ENCODE measurements around the gene PPP3CA.
"Not testable (repeated sequence)": the region's sequence is repeated elsewhere in the genome, so short reads cannot be mapped to it uniquely, and the experiment has no call there.

PPP3CA gene

GRCh38 chr4:101211146-101211553, 136.2 kb downstream of the PPP3CA start:
- DNase-seq (ENCODE audit: low read depth), result no peak

- DNase-seq (ENCODE audit: low read depth), result no peak
Observed at GRCh38 chr4:101210331-101210730, 137.0 kb downstream of the PPP3CA start.

GRCh38 chr4:101208171-101208570, 139.2 kb downstream of the PPP3CA start:
- DNase-seq (ENCODE audit: low read depth), result no peak

- no peak for DNase-seq (ENCODE audit: low read depth)
Observed at GRCh38 chr4:101205916-101206315, 141.4 kb downstream of the PPP3CA start.

GRCh38 chr4:101201421-101201820, 145.9 kb downstream of the PPP3CA start:
- no peak for DNase-seq (ENCODE audit: low read depth)

GRCh38 chr4:101200561-101200960, 146.8 kb downstream of the PPP3CA start:
- DNase-seq (ENCODE audit: low read depth), result peak; percentile 38

GRCh38 chr4:101199507-101200285, 147.6 kb downstream of the PPP3CA start:
- no peak for DNase-seq (ENCODE audit: low read depth)

GRCh38 chr4:101198682-101199339, 148.5 kb downstream of the PPP3CA start:
- DNase-seq (ENCODE audit: low read depth), result no peak

- DNase-seq (ENCODE audit: low read depth), result no peak
Observed at GRCh38 chr4:101197350-101197749, 150.0 kb downstream of the PPP3CA start.

GRCh38 chr4:101192244-101192643, 155.1 kb downstream of the PPP3CA start:
- no peak for DNase-seq (ENCODE audit: low read depth)

- DNase-seq (ENCODE audit: low read depth), result no peak
Observed at GRCh38 chr4:101191302-101192098, 155.8 kb downstream of the PPP3CA start.

- no peak for DNase-seq (ENCODE audit: low read depth)
Observed at GRCh38 chr4:101190751-101191150, 156.6 kb downstream of the PPP3CA start.

- no peak for DNase-seq (ENCODE audit: low read depth)
Observed at GRCh38 chr4:101188906-101189305, 158.4 kb downstream of the PPP3CA start.

GRCh38 chr4:101187841-101188240, 159.5 kb downstream of the PPP3CA start:
- DNase-seq (ENCODE audit: low read depth), result no peak

GRCh38 chr4:101186567-101187184, 160.7 kb downstream of the PPP3CA start:
- DNase-seq (ENCODE audit: low read depth), result no peak

GRCh38 chr4:101184668-101185067, 162.7 kb downstream of the PPP3CA start:
- DNase-seq (ENCODE audit: low read depth), result no peak

- no peak for DNase-seq (ENCODE audit: low read depth)
Observed at GRCh38 chr4:101183666-101184373, 163.5 kb downstream of the PPP3CA start.

- DNase-seq (ENCODE audit: low read depth), result no peak
Observed at GRCh38 chr4:101183221-101183620, 164.1 kb downstream of the PPP3CA start.

- DNase-seq (ENCODE audit: low read depth), result not testable (repeated sequence)
Observed at GRCh38 chr4:101182688-101183087, 164.6 kb downstream of the PPP3CA start.

- DNase-seq (ENCODE audit: low read depth), result no peak
Observed at GRCh38 chr4:101178731-101179130, 168.6 kb downstream of the PPP3CA start.

- DNase-seq (ENCODE audit: low read depth), result no peak
Observed at GRCh38 chr4:101177154-101177553, 170.2 kb downstream of the PPP3CA start.

Data from HS-27A (cell line).